Endothelial cell of umbilical vein (primary cell): ENCODE data around the gene COL9A1.

ENCODE experiments used
- POLR2A ChIP-seq: IDR thresholded peaks from 2 replicates; pipeline ENCODE4 v1.6.1; 2012; ENCODE audit warnings: low read depth, mild to moderate bottlenecking, control low read depth, low read length
- TF ChIP-seq, protein P1 (sequence below), 2 donors: IDR thresholded peaks; 1 replicate in 1 of 2; 2 replicates in 1 of 2; pipeline ENCODE4 v1.5.1; 2011; ENCODE audit warnings: low read length in 2 of 2, mild to moderate bottlenecking in 2 of 2, moderate library complexity in 2 of 2, control low read depth in 1 of 2, inconsistent platforms in 1 of 2, low read depth in 1 of 2; ENCODE audit not compliant: insufficient read depth in 1 of 2; ENCODE audit errors: extremely low read depth in 1 of 2

DNA sequence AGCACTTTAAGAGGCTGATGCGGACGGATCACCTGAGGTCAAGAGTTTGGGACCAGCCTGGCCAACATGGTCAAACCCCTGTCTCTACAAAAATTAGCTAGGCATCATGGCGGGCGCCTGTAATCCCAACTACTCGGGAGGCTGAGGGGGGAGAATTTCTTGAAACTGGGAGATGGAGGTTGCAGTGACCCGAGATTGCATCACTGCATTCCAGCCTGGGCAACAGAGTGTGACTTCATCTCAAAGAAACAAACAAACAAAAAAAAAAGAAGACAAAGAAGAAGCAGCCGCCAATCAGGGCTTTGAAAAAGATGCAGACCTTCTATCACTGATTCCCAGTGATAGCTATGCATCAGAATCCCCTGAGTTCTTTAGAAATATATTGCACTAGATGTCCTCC, 56.8 kb downstream of the COL9A1 start:
- TF ChIP-seq POLR2A = no peak
- TF ChIP-seq, protein P1, sequence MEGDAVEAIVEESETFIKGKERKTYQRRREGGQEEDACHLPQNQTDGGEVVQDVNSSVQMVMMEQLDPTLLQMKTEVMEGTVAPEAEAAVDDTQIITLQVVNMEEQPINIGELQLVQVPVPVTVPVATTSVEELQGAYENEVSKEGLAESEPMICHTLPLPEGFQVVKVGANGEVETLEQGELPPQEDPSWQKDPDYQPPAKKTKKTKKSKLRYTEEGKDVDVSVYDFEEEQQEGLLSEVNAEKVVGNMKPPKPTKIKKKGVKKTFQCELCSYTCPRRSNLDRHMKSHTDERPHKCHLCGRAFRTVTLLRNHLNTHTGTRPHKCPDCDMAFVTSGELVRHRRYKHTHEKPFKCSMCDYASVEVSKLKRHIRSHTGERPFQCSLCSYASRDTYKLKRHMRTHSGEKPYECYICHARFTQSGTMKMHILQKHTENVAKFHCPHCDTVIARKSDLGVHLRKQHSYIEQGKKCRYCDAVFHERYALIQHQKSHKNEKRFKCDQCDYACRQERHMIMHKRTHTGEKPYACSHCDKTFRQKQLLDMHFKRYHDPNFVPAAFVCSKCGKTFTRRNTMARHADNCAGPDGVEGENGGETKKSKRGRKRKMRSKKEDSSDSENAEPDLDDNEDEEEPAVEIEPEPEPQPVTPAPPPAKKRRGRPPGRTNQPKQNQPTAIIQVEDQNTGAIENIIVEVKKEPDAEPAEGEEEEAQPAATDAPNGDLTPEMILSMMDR (IDR thresholded peaks at IDR 0.05; ENCODE audit: extremely low read depth in 1 of 2, insufficient read depth in 1 of 2, low read depth in 1 of 2, low read length in 2 of 2) = no peak
